HG03354 (cell line): Measurements from ENCODE around the gene BEST2.
A peak's percentile ranks its signal among the peaks of the same experiment; 100 is the strongest.

Experiments used
- ATAC-seq: cut with Tn5 transposase; IDR thresholded peaks from one replicate; pipeline ENCODE4 v1.9.1; 2021; ENCODE audit warnings: mild to moderate bottlenecking; ENCODE audit not compliant: unreplicated experiment, poor library complexity, severe bottlenecking

BEST2 gene

DNA sequence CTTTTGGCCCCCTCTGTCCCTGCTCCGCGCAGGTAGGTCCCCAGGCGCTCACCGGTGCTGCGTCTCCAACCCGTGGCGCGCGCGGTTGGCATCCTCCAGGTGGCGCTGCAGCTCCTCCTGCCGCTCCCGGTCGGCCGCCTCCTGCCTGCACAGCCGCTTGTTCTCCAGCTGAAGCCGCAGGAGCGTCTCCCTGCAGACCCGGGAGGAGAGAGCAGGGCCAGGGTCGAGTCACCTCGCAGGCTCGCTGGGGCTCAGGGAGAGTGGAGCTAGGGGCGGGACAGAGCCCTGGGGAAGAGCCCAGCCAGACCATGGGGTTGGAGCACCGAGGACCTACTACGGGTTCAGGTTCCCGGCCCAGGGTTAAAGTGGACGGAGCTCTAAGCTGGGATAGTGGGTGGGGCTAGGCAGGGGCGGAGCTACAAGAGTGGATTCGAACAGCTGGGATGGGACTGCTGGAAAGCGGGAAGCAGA lies 14.5 kb downstream of the BEST2 start:
- no peak for ATAC-seq

DNA sequence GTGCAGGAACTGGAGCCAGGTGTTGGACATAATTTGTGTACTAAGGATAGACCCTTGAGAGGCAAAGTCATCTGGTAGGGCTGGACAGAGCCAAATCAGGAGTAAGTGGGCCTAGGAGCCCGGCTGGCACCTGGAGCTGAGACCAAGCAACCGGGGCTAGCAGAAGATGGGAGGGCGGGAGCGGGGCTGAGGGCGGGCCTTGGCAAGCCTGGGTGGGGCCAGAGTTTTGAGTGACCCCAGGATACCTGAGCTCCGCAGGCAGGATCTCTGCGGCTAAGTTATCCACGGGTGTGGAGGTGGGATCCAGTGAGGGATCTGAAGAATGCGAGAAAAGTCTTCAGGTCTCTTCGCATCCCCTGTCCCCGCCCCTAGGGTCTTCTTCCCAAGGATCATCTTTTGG lies 15.6 kb downstream of the BEST2 start:
- ATAC-seq, result no peak

DNA sequence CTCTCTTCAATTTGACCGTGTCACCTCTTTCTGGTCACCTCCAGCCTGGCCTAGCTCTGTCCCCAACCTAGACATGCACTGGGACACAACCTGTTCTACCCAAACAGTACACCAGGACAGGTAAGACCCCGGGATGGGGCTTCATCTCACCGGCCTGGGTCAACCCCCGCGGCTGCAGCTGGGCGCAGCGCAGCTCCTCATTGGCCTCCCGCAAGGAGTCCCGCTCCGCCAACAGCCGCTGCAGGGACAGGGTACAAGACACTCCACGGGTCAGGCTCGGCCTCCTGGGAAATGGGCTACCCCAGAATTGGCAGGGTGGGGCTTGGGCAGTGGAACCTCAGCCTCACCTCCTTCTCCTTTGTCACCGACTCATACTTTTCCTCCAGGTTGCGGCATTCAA lies 16.1 kb downstream of the BEST2 start:
- no peak for ATAC-seq

DNA sequence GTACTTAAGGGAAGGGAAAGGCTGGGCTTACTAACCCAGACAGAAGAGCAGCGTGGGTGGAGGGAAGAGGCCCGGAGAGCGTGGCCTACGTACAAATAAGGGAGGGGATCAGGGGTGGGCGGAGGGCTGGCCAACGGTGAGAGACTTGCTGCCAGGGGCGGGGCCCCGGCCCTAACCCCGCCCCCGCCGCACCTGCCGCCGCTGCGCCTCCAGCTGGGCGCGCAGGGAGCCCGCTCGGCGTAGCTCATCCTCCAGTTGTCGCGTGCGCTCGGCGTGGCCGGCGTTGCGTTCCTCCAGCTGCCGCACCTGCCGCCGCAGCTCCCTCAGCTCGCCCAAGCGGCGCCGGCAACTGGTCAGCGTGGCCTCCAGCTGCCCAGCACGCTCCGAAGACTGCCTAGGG lies 18.1 kb downstream of the BEST2 start:
- no peak for ATAC-seq

DNA sequence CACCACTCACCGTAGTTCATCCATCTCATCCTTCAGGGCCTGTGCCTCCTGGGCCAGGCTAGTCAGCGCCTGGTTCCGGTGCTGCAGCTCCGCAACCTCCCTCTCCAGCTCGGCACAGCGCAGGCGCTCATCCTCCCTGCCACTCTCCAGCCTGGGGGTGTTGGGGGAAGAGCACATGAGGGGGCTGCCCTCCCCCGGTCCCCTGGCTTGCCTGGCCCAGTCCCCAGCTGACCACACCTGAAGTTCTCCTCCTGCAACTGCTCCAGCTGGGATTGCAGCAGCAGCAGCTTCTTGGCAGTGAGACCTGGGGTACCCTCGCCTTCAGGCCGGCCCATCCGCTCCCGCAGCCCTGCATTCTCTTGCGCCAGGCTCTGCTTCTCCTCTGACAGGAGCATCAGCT lies 19.3 kb downstream of the BEST2 start:
- no peak for ATAC-seq

- ATAC-seq, result no peak
Observed at GRCh38 chr19:12772323-12772722, 20.7 kb downstream of the BEST2 start.

DNA sequence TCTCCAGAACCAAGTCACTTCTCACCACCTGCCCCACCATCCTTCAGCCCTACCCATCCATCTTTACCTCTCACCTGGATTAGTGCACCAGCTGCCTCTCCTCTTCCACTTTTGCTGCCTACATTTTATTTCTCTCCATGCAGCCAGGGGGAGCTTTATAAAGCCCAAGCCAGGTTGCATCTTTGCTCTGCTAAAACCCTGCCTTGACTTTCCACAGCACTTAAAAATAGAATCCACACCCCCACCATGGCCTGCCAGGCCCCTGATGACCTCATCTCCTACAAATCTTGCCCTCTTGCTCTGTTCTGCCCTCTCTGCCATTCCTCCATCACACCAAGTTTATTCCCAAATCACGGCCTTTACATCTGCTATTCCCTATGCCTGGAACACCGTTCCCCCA lies 22.0 kb downstream of the BEST2 start:
- no peak for ATAC-seq

DNA sequence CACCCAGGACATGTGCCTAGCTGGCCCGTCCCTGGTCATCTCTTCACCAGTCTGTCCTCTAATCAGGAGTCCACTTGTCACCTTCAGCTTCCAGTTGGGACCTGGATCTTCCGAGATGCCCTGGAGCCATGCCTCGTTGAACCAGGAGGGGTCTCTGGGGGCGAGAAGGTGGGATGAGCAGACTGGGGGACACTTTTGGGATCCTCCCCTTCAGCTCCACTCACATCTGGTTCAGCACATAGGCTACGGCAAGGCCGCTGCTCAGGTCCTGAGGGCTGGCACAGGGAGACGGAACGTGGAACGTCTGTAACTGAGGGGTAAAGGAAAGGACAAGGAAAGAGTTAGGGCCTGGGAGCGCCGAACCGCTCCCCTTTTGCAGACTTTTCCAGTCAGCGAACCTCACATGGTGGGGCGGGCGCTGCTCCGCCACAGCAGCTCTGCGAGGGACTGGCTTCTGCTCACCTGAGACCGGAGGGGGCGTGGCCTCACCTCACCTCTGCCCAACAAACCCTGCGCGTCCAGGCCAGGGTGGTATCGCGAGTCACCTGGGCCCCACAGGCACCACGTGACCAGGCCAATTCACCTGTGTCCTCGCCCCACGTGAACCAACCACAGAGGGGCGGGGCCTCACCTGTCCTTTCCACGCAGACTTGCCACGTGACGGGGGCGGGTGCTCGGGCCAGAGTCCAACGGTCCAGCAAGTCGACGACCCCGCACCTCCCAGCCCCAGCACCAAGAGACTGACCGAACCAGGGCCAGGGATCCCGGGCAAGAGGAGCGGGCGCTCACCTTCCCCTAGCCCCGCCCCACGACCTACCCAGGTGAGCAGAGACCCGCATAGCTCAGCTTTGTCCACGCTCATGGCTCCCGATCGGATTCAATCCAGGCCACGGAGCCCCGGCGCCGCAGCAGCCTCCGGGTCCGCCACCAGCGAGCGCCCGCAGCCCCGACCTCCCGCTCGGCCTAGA lies 23.3 kb downstream of the BEST2 start, which contains the start of gene HOOK2:
Gene HOOK2 (minus strand): TSS at position 965 of the 968 bp plus-strand sequence. CDS start 103 bp downstream, at position 862.
- peak; percentile 3 for ATAC-seq

DNA sequence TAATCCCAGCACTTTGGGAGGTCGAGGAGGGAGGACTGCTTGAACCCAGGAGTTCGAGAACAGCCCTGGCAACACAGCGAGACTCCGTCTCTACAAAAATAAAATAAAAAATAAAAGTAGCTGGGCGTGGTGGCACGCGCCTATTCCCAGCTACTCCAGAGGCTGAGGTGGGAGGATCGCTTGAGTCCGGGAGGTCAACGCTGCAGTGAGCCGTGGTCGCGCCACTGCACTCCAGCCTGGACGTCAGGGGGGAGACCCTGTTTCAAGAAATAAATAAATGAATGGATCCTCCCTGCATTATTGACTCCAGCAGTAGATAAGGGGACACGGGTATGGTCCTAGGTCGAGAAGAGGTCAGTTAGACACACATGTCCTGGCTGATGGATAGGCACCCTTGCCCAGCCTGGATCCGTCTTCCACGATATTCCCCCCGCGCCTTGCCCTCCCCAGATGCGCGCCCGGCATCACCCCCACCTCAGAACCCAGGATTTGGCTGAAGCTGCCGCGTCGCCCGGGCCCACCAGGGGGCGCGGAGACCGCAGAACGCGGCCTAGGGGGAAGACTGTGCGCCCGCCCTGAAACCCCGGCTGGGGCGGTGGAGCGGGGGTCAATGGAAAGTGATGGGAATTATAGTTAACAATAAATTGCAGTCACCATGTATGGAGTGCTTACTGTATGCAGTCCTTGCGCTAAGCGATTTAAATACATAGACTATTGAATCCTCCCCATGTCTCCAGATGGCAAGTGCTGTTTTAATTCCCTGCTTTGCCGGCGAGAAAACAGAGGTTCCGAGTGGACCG lies 25.8 kb downstream of the BEST2 start:
- ATAC-seq, result peak; percentile 40

GRCh38 chr19:12778017-12778904 lies 26.7 kb downstream of the BEST2 start:
- ATAC-seq, result no peak

- ATAC-seq, result no peak
Observed at GRCh38 chr19:12778905-12779161, 27.2 kb downstream of the BEST2 start.

DNA sequence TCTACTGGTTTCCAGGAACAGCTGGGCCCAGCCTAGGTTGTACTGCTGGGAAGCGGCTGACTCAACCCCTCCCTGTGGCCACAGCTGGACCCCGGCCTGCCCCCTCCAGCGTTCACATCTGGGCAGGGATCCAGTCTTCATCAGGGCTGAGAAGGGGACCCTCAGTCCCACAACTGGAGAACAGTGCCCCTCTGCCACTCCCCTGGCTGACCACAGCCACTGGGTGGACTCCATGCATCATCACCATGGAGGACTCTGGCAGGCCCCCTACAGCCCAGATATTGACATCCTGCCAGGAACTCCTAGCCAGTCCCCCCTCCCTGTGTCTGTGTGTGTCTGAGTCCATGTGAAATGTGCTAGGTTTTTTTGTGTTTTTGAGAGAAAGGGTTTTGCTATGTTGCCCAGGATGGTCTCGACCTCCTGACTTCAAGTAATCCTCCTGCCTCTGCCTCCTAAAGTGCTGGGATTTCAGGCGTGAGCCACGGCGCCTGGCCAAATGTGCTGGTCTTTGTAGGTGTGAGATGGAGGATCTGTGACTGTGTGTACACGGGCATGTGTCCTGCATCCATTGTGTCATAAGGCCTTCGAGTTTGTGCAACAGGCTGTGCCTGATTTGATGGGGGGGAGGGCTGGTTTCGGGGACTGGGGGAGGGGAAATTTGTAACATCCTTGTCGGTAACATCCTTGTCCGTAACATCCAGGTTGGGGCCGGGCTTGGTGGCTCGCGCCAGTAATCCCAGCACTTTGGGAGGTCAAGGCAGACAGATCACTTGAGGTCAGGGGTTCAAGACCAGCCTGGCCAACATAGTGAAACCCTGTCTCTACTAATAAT lies 27.8 kb downstream of the BEST2 start:
- ATAC-seq, result no peak

GRCh38 chr19:12782174-12782423 lies 30.5 kb downstream of the BEST2 start:
- ATAC-seq, result no peak

DNA sequence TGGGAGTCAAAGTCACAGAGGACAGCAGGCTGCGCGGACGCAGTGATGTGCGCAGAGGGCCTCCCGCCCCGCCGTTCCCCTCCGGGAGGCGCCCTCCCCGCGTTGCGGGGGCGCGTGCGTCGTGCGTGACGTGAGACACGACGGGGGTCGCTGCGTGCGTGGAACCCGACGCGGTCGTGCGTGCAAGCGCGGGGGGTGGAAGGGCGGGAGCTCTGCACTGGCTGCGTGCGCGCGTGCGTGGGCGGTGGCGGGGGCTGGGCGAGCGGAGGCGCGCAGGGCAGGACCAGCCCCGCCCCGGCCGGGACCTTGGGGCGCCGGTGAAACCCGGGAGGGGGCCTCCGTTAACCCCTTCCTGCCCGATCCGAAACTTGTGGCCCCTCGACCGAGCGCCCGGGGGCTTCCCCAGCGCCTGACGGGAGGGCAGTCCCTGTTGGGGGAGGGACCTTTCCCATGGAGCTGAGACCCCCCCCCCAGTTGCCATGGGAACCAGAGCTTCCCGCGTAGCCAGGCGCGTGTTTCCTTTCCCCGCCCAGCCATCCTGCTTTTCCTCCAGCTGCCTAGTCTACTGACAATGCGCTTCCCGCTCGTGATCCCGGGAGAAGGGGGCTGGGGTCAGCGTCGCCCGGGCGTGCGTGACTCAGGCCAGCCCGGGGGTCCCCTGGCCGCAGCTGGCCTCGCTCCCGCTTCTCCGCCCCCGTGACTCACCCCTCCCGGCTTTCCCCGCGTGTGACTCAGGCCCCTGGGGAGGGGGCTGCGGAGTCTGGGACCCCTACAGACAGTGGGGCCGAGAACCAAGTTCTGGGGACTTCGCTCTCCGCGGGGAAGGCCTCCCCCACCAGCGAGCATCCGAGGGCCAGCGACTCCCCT lies 31.1 kb downstream of the BEST2 start:
- no peak for ATAC-seq

DNA sequence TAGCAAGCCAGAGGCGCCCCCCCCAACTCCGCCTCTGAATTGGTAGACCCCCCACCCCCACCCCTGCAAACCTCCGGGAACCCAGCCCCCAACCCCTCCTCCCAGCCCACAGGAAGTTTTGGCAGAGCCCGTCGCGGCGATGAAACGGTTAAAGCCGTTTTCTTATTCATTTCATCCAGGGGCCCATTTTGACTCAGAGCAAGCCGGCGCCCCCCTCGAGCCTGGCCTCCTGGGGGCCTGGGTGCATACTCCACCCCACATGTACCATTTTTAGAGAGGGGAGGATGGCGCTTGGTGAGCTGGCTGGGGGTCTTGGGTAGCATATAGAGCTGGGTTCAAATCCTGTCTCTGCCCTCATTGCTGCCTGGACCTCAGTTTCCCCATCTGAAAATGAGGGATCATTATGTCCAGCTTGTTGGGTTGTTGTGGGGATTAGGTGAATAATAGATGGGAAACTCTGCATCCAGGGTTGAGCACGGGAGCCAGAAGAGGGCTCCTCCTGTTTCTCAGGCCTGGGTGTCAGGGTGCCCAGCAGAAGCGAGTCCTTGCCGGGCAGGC lies 31.8 kb downstream of the BEST2 start:
- no peak for ATAC-seq

DNA sequence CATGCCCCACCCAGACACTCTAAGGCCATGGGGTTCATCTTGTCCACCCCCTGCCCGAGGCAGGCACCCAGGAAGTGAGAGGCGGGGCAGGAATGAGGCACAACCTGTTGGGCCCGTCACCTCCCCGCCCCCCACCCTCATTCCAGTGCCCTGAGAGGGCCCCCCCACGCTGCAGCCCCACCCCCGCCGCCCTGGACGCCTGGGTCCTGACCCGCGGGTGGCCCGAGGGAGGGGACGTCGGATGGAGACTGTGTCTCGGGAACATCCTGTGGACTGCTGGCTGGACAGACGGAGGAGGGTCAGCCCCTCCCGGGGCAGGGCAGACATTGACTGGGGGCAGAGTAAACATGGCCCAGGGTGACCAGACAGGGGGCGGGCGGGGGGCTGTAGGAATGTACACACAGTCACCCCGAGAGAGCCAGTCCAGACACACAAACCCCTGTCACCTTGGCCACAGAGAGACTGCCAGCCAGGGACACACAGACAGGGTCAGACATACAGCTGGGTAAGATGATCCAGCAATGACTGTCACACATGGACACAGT lies 32.3 kb downstream of the BEST2 start:
- ATAC-seq, result no peak

DNA sequence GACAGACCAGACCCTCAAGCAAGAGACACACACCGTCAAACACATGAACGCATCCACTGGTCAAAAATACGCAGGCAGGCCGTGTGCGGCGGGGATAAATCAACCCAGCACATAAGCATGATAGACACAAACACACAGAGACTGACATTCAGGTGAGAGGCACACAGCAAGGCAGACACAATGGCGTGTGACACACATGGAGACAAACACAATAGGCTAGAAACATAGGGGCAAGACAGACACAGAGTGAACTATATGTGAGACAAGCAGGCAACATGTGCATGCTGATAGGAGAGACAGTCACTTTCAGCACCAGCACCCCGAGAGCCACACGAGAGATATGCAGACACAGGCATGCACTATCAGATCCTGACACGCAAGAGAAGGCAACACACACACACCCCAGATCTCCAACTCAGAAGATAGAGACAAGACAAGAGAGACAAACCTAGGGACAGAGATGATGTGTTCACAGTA lies 32.8 kb downstream of the BEST2 start:
- no peak for ATAC-seq
